GM21423 (cell line): Measurements from ENCODE around the gene JADE2.
"Not testable (repeated sequence)": the region's sequence is repeated elsewhere in the genome, so short reads cannot be mapped to it uniquely, and the experiment has no call there.

Experiments
- ATAC-seq: cut with Tn5 transposase; IDR thresholded peaks from one replicate; pipeline ENCODE4 v1.9.1; 2021; ENCODE audit warnings: mild to moderate bottlenecking, moderate library complexity; ENCODE audit not compliant: unreplicated experiment

The JADE2 gene

DNA sequence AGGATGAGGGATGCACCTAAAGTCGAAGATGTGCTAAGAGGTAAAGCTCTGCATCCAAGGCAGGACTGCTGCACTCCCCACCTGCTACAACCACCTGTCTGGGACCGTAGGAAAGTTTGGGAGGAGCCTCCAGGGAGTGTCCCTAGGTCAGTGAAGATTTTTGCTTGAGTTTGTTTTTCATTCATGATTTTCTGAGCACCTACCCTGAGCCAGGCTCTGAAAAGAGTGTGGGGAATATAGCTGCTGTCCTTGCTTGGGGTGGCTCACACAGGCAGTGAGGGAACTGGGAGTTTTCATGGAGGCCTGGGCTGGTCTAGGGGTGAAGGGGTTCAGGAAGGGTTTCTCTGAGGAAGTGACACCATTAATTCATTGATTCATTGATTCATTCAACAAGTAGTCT lies 58.3 kb downstream of the JADE2 start:
- no peak for ATAC-seq

DNA sequence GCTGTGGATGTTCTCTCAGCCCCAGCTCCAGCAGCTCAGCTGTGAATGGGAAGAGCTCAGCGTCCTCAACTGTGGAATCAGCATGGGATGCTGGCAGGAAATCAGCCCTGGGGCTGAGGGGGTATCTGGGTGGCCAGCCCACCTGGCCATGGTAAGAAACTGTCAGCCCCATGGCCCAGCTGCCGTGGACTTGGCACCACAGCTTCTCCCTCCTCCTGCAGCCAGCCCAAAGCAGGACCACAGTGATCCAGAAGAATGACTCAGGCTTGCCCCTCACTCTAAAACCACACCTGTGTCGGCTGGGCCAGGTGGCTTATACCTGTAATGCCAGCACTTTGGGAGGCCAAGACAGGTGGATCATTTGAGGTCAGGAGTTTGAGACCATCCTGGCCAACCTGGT lies 59.2 kb downstream of the JADE2 start:
- ATAC-seq: no peak

DNA sequence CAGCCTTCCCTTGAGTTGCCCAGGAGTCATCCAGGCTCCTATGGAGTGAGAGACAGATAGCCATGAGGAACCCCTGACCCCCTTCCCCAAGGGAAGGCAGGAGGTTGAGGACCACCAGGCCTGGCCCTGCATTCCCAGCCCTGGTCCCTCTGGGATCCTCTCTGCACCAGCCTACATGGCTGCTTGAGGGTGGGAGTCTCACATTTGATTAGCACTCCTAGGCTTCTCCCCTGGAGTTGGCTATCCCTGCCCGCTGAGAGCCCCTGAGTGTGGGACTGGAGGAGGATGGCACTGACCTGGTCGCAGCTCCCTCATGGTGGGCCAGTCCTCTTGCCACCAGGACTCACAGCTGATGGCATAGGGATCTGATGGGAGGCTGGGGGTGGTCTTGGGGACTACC lies 60.5 kb downstream of the JADE2 start:
- no peak for ATAC-seq

DNA sequence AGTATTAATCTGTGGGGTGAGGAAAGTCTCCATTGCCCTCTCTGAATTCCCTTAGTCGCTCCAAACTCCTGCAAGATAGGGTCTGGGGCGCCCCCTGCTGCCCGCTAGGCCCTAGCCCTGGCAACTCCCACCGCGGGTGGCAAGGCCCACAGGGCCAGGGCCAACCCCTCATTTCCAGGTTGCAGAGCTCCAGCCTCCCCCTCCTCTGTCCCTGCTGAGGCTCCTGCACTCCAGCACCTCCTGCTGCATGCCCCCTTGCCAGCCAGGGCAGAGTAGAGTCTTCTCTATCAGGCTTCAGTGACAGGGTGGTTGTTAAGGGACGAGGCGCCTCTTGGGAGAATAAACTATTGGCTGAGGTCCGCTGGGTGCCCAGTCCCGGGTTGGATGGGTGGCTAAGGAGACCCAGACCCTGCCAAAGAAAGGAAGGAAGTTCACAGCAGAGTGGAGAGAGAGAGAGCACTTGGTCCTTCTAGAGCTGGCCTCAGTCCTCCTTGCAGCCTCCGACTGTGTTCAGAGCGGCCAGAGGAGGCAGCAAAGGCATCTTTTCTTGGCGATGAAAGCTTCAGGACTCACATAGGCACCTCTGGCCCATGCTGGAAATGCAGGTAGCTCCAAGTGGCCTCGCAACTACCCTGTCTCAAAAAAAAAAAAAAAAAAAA lies 61.5 kb downstream of the JADE2 start:
- ATAC-seq: peak; percentile 82

DNA sequence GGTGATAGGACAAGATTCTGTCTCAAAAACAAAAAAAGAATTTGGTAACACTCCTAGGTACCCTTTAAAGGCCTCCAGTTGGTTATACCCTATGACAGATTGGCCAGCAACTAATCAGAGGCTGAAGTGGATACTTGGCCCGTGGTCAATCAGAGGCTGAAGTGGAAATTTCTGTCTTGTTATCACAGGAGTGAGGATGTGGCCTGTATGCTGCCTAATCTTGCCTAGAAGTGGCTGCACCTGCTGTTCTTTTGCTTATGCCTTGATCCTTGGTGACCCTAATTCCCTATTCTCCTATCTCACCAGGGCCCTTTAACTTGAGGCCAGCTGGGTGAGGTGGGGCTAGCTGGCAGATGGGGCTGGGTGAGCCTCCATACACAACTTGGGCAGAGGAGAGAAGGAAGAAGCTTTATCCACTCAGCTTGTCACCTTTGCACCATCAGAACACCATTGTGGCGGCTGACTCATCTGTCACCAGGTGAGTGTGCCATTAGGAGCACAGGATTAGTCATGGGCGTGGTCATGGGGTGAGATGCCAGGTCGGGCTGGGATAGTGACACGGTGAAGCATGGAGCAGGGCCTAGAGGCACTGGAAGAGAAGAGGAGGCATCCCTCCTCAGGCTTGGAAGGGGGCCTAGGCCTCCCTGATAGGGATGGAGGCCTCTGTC lies 65.7 kb downstream of the JADE2 start:
- ATAC-seq: no peak

DNA sequence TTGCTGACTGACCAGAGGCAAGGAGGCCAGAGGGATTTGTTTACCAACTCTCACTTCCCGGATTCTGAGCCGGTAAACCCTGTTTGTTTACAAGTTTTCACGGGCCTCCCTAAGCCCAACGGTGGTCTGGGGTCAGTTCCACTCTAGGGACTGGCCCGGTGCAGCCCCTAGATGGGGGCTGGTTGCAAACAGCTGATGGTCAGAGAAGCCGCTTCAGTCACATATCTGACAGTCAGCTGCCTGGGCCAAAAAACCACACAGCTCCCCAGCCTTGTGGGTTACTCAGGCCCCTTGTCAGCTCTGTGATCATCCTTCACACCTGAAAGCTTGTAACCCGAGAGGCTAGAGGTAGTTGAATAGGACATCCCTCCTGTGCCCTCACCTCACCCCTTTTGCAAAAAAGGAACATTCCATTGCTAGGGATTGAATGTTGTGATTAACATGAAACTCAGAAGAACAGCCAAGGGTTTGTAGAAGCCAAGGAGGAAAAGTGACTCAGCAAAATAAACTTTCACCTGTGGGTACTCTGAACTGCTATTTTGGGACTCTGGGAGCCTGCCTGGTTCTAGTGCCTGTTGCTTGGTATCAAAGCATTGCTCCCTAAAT lies 66.8 kb downstream of the JADE2 start:
- peak; percentile 36 for ATAC-seq

DNA sequence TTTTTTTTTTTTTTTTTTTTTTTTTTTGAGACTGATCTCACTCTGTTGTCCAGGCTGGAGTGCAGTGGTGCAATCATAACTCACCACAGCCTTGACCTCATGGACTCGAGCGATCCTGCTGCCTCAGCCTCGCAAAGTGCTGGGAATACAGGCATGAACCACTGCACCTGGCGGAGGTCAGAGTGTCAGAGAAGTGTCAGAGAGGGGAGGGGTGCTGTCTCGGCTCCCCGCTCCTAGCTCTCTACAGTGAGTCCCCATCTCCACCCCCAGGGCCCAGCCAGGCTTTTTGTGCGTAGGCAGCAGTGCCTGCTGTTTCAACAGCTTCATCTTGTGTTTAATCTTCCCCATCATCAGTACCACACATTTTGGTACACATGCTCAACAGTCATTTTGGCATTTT lies 68.9 kb downstream of the JADE2 start:
- ATAC-seq: no peak

DNA sequence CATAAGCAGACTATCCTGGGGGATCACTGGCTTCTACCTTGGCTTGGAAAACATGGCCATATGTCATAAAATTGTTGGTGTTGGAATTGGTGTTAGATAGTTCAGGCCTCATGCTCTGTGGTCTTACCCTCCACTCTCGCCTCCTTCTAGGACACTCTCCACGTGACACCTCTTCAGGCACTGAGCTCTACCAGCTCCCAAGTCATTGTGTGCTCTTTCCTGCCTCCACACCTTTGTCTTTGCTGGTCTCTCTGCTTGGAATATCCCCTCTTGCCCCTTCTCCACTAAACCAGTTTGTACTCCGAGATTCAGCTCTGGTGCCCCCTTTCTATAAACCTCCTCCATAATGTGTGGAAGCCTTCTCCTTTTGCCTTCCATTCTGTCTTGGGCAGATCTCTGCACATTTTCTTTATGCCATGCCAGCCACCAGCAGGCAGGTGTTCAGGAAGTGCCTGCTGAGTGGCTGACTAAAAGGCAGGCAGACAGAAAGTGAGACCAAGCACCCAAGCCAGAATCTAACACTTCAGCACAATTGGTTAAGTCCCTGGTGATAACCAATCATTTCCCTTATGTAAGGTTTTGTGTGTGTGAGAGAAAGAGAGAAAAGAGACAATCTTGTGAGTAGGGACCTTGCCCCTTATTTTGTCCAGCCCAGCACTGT lies 69.5 kb downstream of the JADE2 start:
- no peak for ATAC-seq

DNA sequence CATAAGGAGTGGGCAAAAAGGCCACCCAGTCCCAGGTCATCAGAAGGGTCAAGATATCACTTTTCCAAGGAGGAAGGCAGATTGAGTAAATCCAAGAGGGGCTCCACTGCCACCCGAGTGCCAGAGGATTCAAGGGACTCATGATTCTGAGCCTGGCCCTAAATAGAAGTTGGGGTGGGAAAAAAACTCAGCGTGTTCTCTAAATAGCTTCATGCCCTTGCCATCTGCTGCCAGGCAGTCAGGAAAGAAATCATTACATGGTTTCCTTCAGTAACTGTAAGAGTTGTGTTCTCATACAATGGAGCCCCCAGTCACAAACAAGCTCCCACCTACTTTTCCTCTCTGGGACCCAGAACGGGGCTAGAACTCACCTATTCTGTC lies 70.0 kb downstream of the JADE2 start:
- no peak for ATAC-seq

DNA sequence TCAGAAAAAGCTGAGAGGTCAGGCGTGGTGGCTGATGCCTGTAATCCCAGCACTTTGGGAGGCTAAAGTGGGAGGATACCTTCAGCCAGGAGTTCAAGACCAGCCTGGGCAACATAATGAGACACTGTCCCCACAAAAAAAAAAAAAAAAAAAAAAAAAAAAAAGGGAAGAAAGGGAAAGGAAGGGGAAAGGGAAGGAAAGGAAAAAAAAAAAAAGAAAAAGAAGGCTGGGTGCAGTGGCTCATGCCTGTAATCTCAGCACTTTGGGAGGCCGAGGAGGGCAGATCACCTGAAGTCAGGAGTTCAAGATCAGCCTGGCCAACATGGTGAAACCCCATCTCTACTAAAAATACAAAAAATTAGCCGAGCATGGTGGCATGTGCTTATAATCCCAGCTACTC lies 74.3 kb downstream of the JADE2 start:
- ATAC-seq: not testable (repeated sequence)

DNA sequence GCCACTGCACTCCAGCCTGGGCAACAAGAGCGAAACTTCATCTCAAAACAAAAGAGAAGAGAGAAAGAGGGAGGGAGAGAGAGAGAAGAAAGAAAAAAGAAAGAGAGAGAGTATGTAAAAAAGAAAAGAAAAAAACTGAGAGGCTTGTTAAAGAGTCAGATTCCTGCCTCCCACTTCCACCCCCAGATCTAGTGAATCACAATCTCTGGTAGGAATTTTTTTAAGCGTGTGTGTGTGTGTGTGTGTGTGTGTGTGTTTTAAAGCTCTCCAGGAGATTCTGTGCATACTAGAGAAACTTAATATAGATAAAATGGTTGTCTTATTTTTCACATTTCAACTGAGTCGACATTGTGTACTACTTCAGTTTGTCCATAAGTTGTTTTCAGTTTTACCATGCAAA lies 75.1 kb downstream of the JADE2 start:
- ATAC-seq: no peak

DNA sequence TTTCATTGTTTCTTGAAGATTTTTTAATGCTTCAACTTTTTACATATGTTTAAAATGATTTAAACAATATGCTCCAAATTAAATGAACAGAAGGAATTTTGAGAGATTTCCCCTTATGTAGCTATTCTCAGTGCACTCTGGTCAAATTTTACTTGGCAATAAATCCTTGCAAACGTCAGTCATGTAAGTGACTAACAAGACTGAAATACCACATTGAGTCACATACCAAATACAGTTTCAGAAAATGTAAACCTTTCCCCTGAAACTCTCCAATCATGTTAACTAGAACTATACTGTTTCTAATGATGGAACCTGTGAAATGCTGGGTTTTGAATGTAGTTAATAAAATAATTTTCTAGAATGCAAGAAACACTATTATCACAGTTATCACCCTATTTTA lies 77.6 kb downstream of the JADE2 start:
- ATAC-seq: no peak

DNA sequence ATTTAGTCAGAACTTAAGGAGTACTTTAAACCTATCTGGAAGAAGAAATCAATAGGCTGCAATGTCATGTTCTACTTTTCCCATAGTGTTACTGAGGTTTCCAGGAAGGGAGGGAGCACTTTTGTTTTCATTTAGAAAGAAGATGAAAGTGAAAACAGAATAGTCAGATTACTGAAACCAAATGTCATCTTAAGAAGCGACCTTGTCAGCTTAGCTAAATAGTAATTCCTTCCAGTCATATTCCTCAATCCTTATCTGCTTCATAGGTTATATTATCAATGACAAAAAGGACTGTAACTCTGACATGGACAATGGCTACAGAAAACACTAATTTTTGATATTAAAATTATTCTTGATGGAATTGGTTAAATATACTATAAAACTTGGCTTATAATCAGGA lies 79.4 kb downstream of the JADE2 start:
- no peak for ATAC-seq

DNA sequence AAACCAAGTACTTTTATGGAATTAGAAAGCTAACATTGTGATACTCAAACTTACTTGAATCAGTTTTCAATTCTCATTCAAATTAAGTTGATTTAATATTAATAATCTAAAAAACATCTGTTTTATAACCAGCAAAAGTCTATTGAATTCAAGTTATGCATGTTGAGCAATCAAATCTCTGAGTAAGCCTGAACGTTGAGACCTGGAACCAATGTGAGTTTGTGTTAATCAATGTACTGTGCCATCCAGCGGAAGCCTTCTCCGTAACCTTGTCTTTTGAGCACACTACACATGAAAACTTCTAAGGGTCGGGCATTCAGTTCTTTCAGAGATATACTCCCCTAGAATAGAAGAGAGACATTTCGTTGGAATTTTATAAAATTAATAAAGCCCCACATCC lies 81.3 kb downstream of the JADE2 start:
- no peak for ATAC-seq

DNA sequence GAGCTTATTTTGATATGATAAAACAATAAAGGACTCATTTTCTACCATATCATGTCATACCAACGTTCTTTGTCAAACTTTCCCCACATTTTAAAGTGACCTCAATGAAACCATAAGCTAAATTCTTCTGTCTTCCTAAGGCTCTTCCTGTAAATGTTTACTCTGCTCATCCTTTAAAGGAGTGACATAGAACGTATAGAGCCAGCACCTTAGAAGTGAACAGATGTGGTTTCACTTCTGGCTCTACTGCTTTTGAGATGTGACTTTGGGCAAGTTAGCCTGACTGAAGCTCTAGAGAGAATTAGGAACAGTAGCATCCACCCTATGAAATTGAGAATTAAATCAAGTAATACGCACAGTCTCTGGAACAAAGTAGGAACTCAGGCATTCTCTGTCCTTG lies 83.1 kb downstream of the JADE2 start:
- no peak for ATAC-seq

DNA sequence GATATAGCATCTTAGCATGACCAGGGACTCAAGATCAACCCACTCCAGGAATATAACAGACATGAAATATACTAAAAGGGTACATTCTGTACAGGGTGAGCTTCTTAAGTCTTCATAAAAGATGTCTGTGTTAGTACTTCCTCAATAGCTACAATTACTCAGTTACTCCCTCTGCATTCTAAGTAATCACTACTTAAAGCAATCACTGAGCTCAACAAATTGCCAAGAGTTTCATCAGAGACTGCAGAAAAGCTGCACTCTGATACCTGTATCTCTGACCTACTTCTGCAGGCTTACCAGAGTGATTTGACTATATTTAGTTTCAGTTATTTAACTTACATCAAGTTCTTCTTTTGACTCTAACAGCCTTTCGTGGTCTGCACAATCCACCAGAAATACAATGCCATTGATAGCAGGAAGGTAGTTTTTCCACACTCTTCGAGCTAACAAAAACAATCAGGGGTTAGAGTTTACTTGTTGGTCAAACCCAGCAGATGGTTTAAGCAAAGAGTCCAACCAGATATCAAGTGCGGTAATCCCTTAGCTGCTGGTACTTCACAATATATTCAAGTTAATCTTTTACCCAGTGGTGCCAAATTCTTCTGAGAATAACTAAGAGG lies 83.9 kb downstream of the JADE2 start:
- peak; percentile 61 for ATAC-seq

DNA sequence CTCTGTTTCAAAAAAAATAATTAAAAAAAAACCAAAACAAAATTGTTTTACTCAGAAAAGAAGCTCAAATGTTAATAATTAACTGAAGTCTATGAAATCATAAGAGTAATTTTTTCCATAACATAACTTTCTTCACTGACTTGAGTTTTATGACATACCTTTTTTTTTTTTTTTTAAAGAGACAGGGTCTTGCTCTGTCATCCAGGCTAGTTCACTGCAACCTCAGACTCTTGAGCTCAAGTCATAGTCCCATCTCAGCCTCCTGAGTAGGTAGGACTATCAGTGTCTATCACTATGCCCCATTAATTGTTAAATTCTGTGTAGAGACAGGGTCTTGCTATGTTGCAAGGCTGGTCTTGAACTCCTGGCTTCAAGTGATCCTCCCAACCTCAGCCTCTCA lies 85.3 kb downstream of the JADE2 start:
- ATAC-seq: no peak

DNA sequence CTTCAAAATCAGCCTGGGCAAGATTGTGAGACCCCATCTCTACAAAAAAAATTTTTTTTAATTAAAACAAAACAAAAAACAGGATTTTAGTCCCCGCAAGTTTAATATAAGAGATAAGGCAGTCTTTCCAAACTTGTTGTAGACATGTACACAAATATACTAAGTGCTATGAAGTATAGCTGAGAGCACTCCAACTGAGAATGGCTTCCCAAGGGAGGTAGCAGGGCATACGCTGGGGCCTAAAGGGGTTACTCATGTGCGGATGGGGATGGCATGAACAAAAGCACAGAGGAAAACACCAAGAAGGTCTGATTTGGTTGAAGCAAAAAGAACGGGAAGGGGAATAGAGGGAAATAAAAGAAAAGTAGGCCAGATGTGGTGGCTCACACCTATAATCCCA lies 86.0 kb downstream of the JADE2 start:
- no peak for ATAC-seq

DNA sequence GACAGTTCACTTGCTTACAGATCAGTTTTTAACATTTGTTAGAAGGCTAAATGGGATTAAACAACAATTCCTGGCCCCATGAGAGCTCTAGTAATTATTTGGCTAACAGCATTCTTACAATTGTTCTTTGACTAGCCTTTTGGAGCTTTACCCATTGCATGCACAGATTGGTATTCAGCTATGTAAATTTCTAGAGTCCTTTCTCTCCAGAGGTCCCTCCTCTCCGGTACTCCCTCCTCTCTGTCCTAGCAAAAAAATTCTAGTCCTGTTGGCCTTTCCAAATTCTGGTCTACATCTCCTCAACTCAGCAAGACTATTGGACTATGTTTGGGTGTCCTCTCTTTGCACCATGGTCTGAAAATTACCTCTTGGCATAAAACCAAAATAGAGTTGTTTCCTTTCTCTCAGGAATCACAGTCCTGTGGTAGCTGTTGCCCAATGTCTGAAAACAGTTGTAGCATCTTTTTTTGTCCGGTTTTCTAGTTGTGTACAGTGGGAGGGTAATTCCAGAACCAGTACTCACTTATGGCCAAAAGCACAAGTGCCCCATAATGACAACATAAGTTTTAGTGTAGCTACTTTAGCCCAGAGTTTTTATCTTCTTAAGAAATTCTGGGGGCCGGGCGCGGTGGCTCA lies 89.1 kb downstream of the JADE2 start:
- no peak for ATAC-seq

DNA sequence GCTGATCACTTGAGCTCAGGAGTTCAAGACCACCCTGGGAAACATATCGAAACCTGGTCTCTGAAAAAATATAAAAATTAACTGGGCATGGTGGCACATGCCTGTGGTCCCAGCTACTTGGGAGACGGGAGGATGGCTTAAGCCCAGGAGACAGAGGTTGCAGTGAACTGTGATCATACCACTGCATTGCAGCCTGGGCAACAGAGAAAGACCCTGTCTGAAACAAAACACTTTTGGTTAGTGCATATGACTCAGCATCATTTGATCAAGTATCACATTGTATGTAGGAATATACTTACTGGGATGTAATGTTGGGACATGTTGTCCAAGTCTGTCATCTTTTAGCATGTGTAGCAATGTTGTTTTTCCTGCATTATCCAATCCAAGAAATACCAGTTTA lies 95.2 kb downstream of the JADE2 start:
- ATAC-seq: no peak

DNA sequence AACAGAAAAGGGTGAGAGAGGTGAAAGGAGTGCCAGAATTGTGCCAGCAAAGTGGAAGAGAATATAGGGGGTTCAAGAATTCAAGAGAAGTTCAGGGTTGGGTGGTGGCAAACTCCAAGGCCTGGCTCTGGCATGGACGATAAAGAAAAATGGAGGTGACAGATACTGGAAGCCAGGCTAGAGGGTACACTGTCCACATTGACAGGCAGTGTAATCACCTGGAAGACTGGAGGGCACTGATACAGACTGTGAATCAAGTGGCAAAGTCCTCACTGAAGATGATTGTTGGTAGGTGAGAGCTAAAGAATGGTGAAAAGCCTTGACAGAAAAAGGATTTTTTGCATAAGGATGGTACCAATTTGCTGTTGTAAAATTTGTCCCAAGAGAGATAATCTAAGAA lies 100.1 kb downstream of the JADE2 start:
- ATAC-seq: no peak
